ENCODE results near the gene NCAM1.

Gene NCAM1

GRCh38 chr11:113059548-113059947 lies 98.3 kb downstream of the NCAM1 start:
- no peak overlapping the region for H3K27ac ChIP-seq (replicated peaks)
- TF ChIP-seq, protein P1, sequence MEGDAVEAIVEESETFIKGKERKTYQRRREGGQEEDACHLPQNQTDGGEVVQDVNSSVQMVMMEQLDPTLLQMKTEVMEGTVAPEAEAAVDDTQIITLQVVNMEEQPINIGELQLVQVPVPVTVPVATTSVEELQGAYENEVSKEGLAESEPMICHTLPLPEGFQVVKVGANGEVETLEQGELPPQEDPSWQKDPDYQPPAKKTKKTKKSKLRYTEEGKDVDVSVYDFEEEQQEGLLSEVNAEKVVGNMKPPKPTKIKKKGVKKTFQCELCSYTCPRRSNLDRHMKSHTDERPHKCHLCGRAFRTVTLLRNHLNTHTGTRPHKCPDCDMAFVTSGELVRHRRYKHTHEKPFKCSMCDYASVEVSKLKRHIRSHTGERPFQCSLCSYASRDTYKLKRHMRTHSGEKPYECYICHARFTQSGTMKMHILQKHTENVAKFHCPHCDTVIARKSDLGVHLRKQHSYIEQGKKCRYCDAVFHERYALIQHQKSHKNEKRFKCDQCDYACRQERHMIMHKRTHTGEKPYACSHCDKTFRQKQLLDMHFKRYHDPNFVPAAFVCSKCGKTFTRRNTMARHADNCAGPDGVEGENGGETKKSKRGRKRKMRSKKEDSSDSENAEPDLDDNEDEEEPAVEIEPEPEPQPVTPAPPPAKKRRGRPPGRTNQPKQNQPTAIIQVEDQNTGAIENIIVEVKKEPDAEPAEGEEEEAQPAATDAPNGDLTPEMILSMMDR (IDR thresholded peaks at IDR 0.05; ENCODE audit: insufficient read depth, low read length): no peak
- TF ChIP-seq SPI1 (IDR thresholded peaks at IDR 0.05; ENCODE audit: borderline replicate concordance, low read depth): no peak
- no peak overlapping the region for H3K4me3 ChIP-seq (replicated peaks; ENCODE audit: insufficient read depth, low read length)
- peak; percentile 4 to 14 for DNase-seq (ENCODE audit: low read depth in 1 of 2, low spot score in 1 of 2)
- no peaks in the 10 kb centered on the region for H3K27me3 ChIP-seq (ENCODE audit: insufficient read depth, poor library complexity, severe bottlenecking)

GRCh38 chr11:113065330-113065729 lies 104.1 kb downstream of the NCAM1 start:
- TF ChIP-seq, protein P2, sequence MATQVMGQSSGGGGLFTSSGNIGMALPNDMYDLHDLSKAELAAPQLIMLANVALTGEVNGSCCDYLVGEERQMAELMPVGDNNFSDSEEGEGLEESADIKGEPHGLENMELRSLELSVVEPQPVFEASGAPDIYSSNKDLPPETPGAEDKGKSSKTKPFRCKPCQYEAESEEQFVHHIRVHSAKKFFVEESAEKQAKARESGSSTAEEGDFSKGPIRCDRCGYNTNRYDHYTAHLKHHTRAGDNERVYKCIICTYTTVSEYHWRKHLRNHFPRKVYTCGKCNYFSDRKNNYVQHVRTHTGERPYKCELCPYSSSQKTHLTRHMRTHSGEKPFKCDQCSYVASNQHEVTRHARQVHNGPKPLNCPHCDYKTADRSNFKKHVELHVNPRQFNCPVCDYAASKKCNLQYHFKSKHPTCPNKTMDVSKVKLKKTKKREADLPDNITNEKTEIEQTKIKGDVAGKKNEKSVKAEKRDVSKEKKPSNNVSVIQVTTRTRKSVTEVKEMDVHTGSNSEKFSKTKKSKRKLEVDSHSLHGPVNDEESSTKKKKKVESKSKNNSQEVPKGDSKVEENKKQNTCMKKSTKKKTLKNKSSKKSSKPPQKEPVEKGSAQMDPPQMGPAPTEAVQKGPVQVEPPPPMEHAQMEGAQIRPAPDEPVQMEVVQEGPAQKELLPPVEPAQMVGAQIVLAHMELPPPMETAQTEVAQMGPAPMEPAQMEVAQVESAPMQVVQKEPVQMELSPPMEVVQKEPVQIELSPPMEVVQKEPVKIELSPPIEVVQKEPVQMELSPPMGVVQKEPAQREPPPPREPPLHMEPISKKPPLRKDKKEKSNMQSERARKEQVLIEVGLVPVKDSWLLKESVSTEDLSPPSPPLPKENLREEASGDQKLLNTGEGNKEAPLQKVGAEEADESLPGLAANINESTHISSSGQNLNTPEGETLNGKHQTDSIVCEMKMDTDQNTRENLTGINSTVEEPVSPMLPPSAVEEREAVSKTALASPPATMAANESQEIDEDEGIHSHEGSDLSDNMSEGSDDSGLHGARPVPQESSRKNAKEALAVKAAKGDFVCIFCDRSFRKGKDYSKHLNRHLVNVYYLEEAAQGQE (IDR thresholded peaks at IDR 0.05; ENCODE audit: insufficient replicate concordance, low read depth): no peak
- H3K4me3 ChIP-seq (replicated peaks; ENCODE audit: insufficient read depth, low read length): no peak overlapping the region
- H3K27ac ChIP-seq (replicated peaks): no peak overlapping the region

DNA sequence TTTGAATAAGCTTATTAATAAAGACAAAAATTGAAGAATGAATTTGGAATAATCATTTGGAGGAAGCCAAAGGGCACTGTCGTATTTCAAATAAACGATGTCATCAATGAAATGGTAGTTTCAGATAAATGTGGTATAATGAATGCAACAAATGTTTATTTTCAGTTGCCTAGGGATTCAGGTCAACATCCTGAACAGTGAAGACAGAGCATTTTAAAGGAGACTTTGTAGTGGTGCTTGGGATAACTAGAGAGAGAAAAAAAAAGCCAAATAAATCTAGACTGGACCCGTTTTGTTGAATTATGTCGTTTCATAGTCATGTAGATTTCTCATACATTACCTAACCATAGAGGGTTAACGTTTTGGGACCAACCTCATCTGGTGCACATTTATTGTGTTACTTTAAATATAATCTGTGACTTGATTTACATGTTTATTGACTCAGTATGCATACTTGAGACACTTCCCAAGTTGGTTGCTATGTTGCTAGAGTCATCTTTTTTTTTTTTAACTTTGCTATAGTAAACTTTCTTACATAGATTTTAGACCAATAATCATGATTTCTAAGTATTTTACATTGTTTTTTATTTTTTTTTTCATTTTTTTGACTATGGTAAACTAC lies 111.1 kb downstream of the NCAM1 start:
- Histone ChIP-seq H3K27me3 (ENCODE audit: insufficient read depth, poor library complexity, severe bottlenecking) (peaks cover 3% of the 10 kb centered on the region), H3K4me3 (replicated peaks; ENCODE audit: insufficient read depth, low read length) (no peak overlapping the region), H3K27ac (replicated peaks) (no peak overlapping the region)
- TF ChIP-seq, protein P2 (IDR thresholded peaks at IDR 0.05; ENCODE audit: insufficient replicate concordance, low read depth): no peak
- TF ChIP-seq POLR2AphosphoS5 (IDR thresholded peaks at IDR 0.05; ENCODE audit: low read depth) (no peak), SPI1 (IDR thresholded peaks at IDR 0.05; ENCODE audit: borderline replicate concordance, low read depth) (no peak), GABPA (IDR thresholded peaks at IDR 0.05; ENCODE audit: low read depth) (no peak)
- TF ChIP-seq, protein P1 (IDR thresholded peaks at IDR 0.05; ENCODE audit: insufficient read depth, low read length): no peak
- DNase-seq (ENCODE audit: low read depth in 1 of 2, low spot score in 1 of 2): no peak

More at GRCh38 chr11:113065330-113065729, 104.1 kb downstream of the NCAM1 start:
- DNase-seq (ENCODE audit: low read depth in 1 of 2, low spot score in 1 of 2): no peak
- no peaks in the 10 kb centered on the region for H3K27me3 ChIP-seq (ENCODE audit: insufficient read depth, poor library complexity, severe bottlenecking)

GRCh38 chr11:113073290-113073953 lies 112.2 kb downstream of the NCAM1 start:
- Histone ChIP-seq H3K27ac (replicated peaks) (no peak overlapping the region), H3K27me3 (ENCODE audit: insufficient read depth, poor library complexity, severe bottlenecking) (peaks cover 3% of the 10 kb centered on the region), H3K4me3 (replicated peaks; ENCODE audit: insufficient read depth, low read length) (no peak overlapping the region)
- no peak for DNase-seq (ENCODE audit: low read depth in 1 of 2, low spot score in 1 of 2)
- TF ChIP-seq, protein P2 (IDR thresholded peaks at IDR 0.05; ENCODE audit: insufficient replicate concordance, low read depth): no peak
- TF ChIP-seq, protein P1 (IDR thresholded peaks at IDR 0.05; ENCODE audit: insufficient read depth, low read length): no peak
- no peak for TF ChIP-seq POLR2AphosphoS5 (IDR thresholded peaks at IDR 0.05; ENCODE audit: low read depth)
- no peak for TF ChIP-seq SPI1 (IDR thresholded peaks at IDR 0.05; ENCODE audit: borderline replicate concordance, low read depth)
- TF ChIP-seq GABPA (IDR thresholded peaks at IDR 0.05; ENCODE audit: low read depth): no peak

Data from HL-60 (cell line).